HepG2 (cell line): ENCODE results near the gene RTEL1. TPM values are rescaled to one million over a fixed set of nuclear protein-coding genes. Genes with fewer than 3 reads are reported as not detected.

Experiments
- BCLAF1 ChIP-seq: fragments of 450-650 bp; IDR thresholded peaks from 2 replicates; pipeline ENCODE4 v1.6.1; 2017; ENCODE audit warnings: mild to moderate bottlenecking
- CHD2 ChIP-seq: IDR thresholded peaks from 2 replicates; pipeline ENCODE4 v1.6.1; 2011; ENCODE audit warnings: low read depth, low read length, improper control_type of control experiment
- DRAP1 ChIP-seq: IDR thresholded peaks from 2 replicates; pipeline ENCODE4 v1.6.1; 2016; ENCODE audit warnings: missing genetic modification reagents, missing compliant biosample characterization
- EED ChIP-seq: sonication (generic); formaldehyde crosslinking; IDR thresholded peaks from 2 replicates; pipeline ENCODE4 v1.5.0; 2020; ENCODE audit warnings: mild to moderate bottlenecking, missing genetic modification reagents
- GATAD1 ChIP-seq: IDR thresholded peaks from 2 replicates; pipeline ENCODE4 v1.6.1; 2016; ENCODE audit warnings: missing genetic modification reagents, missing compliant biosample characterization
- HMG20A ChIP-seq: IDR thresholded peaks from 2 replicates; pipeline ENCODE4 v1.6.1; 2016; ENCODE audit warnings: borderline replicate concordance
- HOXA3 ChIP-seq: sonication (generic); formaldehyde crosslinking; IDR thresholded peaks from 2 replicates; pipeline ENCODE4 v1.5.0; 2020; ENCODE audit warnings: missing genetic modification reagents
- LCORL ChIP-seq, 2 experiments: fragments of 450-650 bp in 1 of 2; sonication (generic) in 1 of 2; formaldehyde crosslinking in 1 of 2; IDR thresholded peaks; 2 replicates each; pipeline versions ENCODE4 v1.5.0 to v1.6.1; 2017 to 2020; ENCODE audit warnings: antibody characterized with exemption in 1 of 2, missing genetic modification reagents in 1 of 2
- MAF1 ChIP-seq: sonication (generic); formaldehyde crosslinking; IDR thresholded peaks from 2 replicates; pipeline ENCODE4 v1.5.0; 2020; ENCODE audit warnings: missing genetic modification reagents, borderline replicate concordance
- MED8 ChIP-seq: sonication (generic); formaldehyde crosslinking; IDR thresholded peaks from 2 replicates; pipeline ENCODE4 v1.8.1; 2023; ENCODE audit warnings: mild to moderate bottlenecking, missing genetic modification reagents; ENCODE audit not compliant: insufficient replicate concordance
- NCOA1 ChIP-seq: sonication (generic); formaldehyde crosslinking; IDR thresholded peaks from 2 replicates; pipeline ENCODE4 v1.9.0; 2021; ENCODE audit warnings: missing genetic modification reagents
- NFATC3 ChIP-seq: sonication (generic); formaldehyde crosslinking; IDR thresholded peaks from 2 replicates; pipeline ENCODE4 v1.5.1; 2020; ENCODE audit warnings: mild to moderate bottlenecking, missing genetic modification reagents
- NFRKB ChIP-seq: fragments of 450-650 bp; IDR thresholded peaks from 2 replicates; pipeline ENCODE4 v1.6.1; 2017
- NKX3-1 ChIP-seq: sonication (generic); formaldehyde crosslinking; IDR thresholded peaks from 2 replicates; pipeline ENCODE4 v1.5.0; 2020; ENCODE audit warnings: missing genetic modification reagents
- PRPF4 ChIP-seq: fragments of 200-400 bp; formaldehyde crosslinking; IDR thresholded peaks from 2 replicates; pipeline ENCODE4 v1.6.1; 2016; ENCODE audit warnings: low read length, low read depth; ENCODE audit not compliant: poor library complexity, severe bottlenecking
- RXRB ChIP-seq: IDR thresholded peaks from 2 replicates; pipeline ENCODE4 v1.6.1; 2016; ENCODE audit warnings: borderline replicate concordance, missing genetic modification reagents, missing compliant biosample characterization
- SIN3B ChIP-seq: fragments of 150-350 bp; IDR thresholded peaks from 2 replicates; pipeline ENCODE4 v1.6.1; 2014; ENCODE audit warnings: low read length
- ZBTB42 ChIP-seq: sonication (generic); formaldehyde crosslinking; IDR thresholded peaks from 2 replicates; pipeline ENCODE4 v1.5.0; 2020; ENCODE audit warnings: mild to moderate bottlenecking, missing genetic modification reagents
- ZFP36L1 ChIP-seq: sonication (generic); formaldehyde crosslinking; IDR thresholded peaks from 2 replicates; pipeline ENCODE4 v1.8.0; 2022; ENCODE audit warnings: mild to moderate bottlenecking, missing genetic modification reagents, moderate library complexity
- ZFX ChIP-seq: sonication (generic); formaldehyde crosslinking; IDR thresholded peaks from 2 replicates; pipeline ENCODE4 v1.4.0; 2020; ENCODE audit warnings: mild to moderate bottlenecking, low read depth, missing genetic modification reagents, moderate library complexity
- ZFYVE20 ChIP-seq: sonication (generic); formaldehyde crosslinking; IDR thresholded peaks from 2 replicates; pipeline ENCODE4 v1.8.0; 2023; ENCODE audit warnings: low read depth, mild to moderate bottlenecking, moderate library complexity, missing genetic modification reagents, borderline replicate concordance
- ZMAT5 ChIP-seq: sonication (generic); formaldehyde crosslinking; IDR thresholded peaks from 2 replicates; pipeline ENCODE4 v1.5.0; 2020; ENCODE audit warnings: mild to moderate bottlenecking, low read depth, missing genetic modification reagents, borderline replicate concordance
- ZNF274 ChIP-seq: sonication (generic); formaldehyde crosslinking; IDR thresholded peaks from 2 replicates; pipeline ENCODE4 v1.5.1; 2020; ENCODE audit warnings: mild to moderate bottlenecking, missing genetic modification reagents
- ZNF431 ChIP-seq: sonication (generic); formaldehyde crosslinking; IDR thresholded peaks from 2 replicates; pipeline ENCODE4 v1.9.0; 2022; ENCODE audit warnings: missing genetic modification reagents, low read depth, mild to moderate bottlenecking, borderline replicate concordance
- ZNF766 ChIP-seq: sonication (generic); formaldehyde crosslinking; IDR thresholded peaks from 2 replicates; pipeline ENCODE4 v1.5.0; 2020; ENCODE audit warnings: missing genetic modification reagents, borderline replicate concordance
- ZNF768 ChIP-seq: sonication (generic); formaldehyde crosslinking; IDR thresholded peaks from 2 replicates; pipeline ENCODE4 v1.4.0; 2020; ENCODE audit warnings: missing genetic modification reagents
- ZNF775 ChIP-seq: sonication (generic); formaldehyde crosslinking; IDR thresholded peaks from 2 replicates; pipeline ENCODE4 v1.4.0; 2020; ENCODE audit warnings: missing genetic modification reagents, mild to moderate bottlenecking, moderate library complexity, borderline replicate concordance
- ZNF777 ChIP-seq: sonication (generic); formaldehyde crosslinking; IDR thresholded peaks from 2 replicates; pipeline ENCODE4 v1.4.0; 2020; ENCODE audit warnings: missing genetic modification reagents
- ZNF879 ChIP-seq: sonication (generic); formaldehyde crosslinking; IDR thresholded peaks from 2 replicates; pipeline ENCODE4 v1.8.1; 2023; ENCODE audit warnings: missing genetic modification reagents
- polyA plus RNA-seq, 8 experiments: library from polyadenylated mRNA; depleted of rRNA in 3 of 8; stranded (reverse) in 7 of 8; unstranded in 1 of 8; fragments of >200 nt; fragmentation: Illumina TruSeq in 4 of 8; extraction: Trizol in 4 of 8; gene quantifications; 2 replicates each; pipeline versions ENCODE4 v1.2.1 to v1.2.3, GENCODE V29; 2011 to 2016; ENCODE audit warnings: low read depth in 4 of 8, missing spikeins in 1 of 8, mixed read lengths in 1 of 8; ENCODE audit not compliant: insufficient read depth in 1 of 8
- total RNA-seq, 5 experiments: library from RNA; depleted of rRNA; stranded (reverse); fragments of >200 nt; fragmentation: Illumina TruSeq; extraction: Trizol; gene quantifications; 2 replicates each; pipeline ENCODE4 v1.2.3, GENCODE V29; 2016; ENCODE audit warnings: low read depth in 1 of 5

Gene RTEL1
- total and polyA plus RNA-seq, 2 of the 13 experiments (the other 11 are each of a cell fraction or from before 2014, with no cell fraction given) = 21.8 to 36.4 TPM

- TF ChIP-seq CHD2 = 0 out of 2 replicates have a peak, but pooled peaks have one; percentile 40
- peak; percentile 93; the same call in 1 of the 2 replicates for TF ChIP-seq NFATC3
- no peak for TF ChIP-seq BCLAF1
- TF ChIP-seq ZNF879 (CRISPR knock-in tag) = no peak; the same call in 1 of the 2 replicates
- peak; percentile 59 for TF ChIP-seq ZNF777 (CRISPR knock-in tag)
- TF ChIP-seq EED (CRISPR knock-in tag) = peak; percentile 91
- peak; percentile 88 for TF ChIP-seq ZNF431
- peak; percentile 31; the same call in 1 of the 2 replicates for TF ChIP-seq ZFP36L1 (CRISPR knock-in tag)
- peak; percentile 88 for TF ChIP-seq ZNF768 (CRISPR knock-in tag)
- TF ChIP-seq SIN3B = no peak
- peak; percentile 89 for TF ChIP-seq ZNF766 (CRISPR knock-in tag)
- peak; percentile 85 for TF ChIP-seq GATAD1 (CRISPR knock-in tag)
- peak; percentile 93; the same call in 1 of the 2 replicates for TF ChIP-seq NKX3-1 (CRISPR knock-in tag)
- TF ChIP-seq MED8 (CRISPR knock-in tag) = peak; percentile 86
- peak; percentile 99 for TF ChIP-seq ZNF274 (CRISPR knock-in tag)
- no peak for TF ChIP-seq ZBTB42
- TF ChIP-seq ZFX (CRISPR knock-in tag) = peak; percentile 89
- no peak for TF ChIP-seq PRPF4
- TF ChIP-seq NCOA1 (CRISPR knock-in tag) = no peak
- peak; percentile 90; the same call in 1 of the 2 replicates for TF ChIP-seq ZFYVE20
- no peak for TF ChIP-seq LCORL (IDR thresholded peaks at IDR 0.05)
- TF ChIP-seq LCORL (CRISPR knock-in tag; IDR thresholded peaks at IDR 0.05) = peak; percentile 85; the same call in 1 of the 2 replicates
- peak; percentile 76 for TF ChIP-seq DRAP1 (CRISPR knock-in tag)
- TF ChIP-seq NFRKB = no peak
- peak; percentile 71 for TF ChIP-seq HOXA3 (CRISPR knock-in tag)
- peak; percentile 72 for TF ChIP-seq RXRB
- 0 out of 2 replicates have a peak, but pooled peaks have one; percentile 17 for TF ChIP-seq HMG20A (CRISPR knock-in tag)
- no peak for TF ChIP-seq ZMAT5 (CRISPR knock-in tag)
- TF ChIP-seq MAF1 (CRISPR knock-in tag) = peak; percentile 92; the same call in 1 of the 2 replicates
- TF ChIP-seq ZNF775 (CRISPR knock-in tag) = peak; percentile 80; the same call in 1 of the 2 replicates
Observed at GRCh38 chr20:63627129-63627750, 30.9 kb upstream of the RTEL1 start (continued).
